Liver (tissue), 9 donors: ENCODE data around the gene SMG6. TPM values are rescaled to one million over a fixed set of nuclear protein-coding genes. Genes with fewer than 3 reads are reported as not detected.

ENCODE experiments used
- DNase-seq: peaks from one replicate; pipeline ENCODE4 v3.0.0-alpha.2; 2017; ENCODE audit warnings: low spot score
- H3K27ac ChIP-seq, 2 donors: one replicate each; pipeline ENCODE4 v1.7.0; 2013; ENCODE audit warnings: inconsistent platforms in 2 of 2, low read length in 2 of 2, control low read depth in 1 of 2, low read depth in 1 of 2, mild to moderate bottlenecking in 1 of 2
- H3K27me3 ChIP-seq, 4 donors: one replicate each; pipeline versions ENCODE4 v1.6.1 to v1.7.0; 2013; ENCODE audit warnings: low read length in 3 of 4, inconsistent platforms in 1 of 4, mild to moderate bottlenecking in 1 of 4, moderate library complexity in 1 of 4; ENCODE audit not compliant: control insufficient read depth in 4 of 4, insufficient read depth in 4 of 4
- H3K36me3 ChIP-seq, 4 donors: one replicate each; pipeline versions ENCODE4 v1.6.1 to v1.7.0; 2013; ENCODE audit warnings: low read length in 3 of 4, mild to moderate bottlenecking in 3 of 4, low read depth in 1 of 4, moderate library complexity in 1 of 4; ENCODE audit not compliant: control insufficient read depth in 4 of 4, insufficient read depth in 3 of 4
- H3K4me1 ChIP-seq, 4 donors: one replicate each; pipeline versions ENCODE4 v1.6.1 to v1.7.0; 2013; ENCODE audit warnings: low read length in 3 of 4, mild to moderate bottlenecking in 3 of 4, moderate library complexity in 1 of 4; ENCODE audit not compliant: control insufficient read depth in 4 of 4, insufficient read depth in 4 of 4
- H3K4me3 ChIP-seq, 3 donors: one replicate each; pipeline versions ENCODE4 v1.6.1 to v1.7.0; 2013; ENCODE audit warnings: low read length in 3 of 3, control low read depth in 1 of 3, low read depth in 1 of 3, mild to moderate bottlenecking in 1 of 3
- H3K9ac ChIP-seq, 2 donors: one replicate each; pipeline ENCODE4 v1.7.0; 2013; ENCODE audit warnings: low read length in 2 of 2, mild to moderate bottlenecking in 2 of 2, moderate library complexity in 2 of 2, control low read depth in 1 of 2, low read depth in 1 of 2
- H3K9me3 ChIP-seq, 4 donors: one replicate each; pipeline versions ENCODE4 v1.6.1 to v1.7.0; 2013; ENCODE audit warnings: low read length in 3 of 4; ENCODE audit not compliant: control insufficient read depth in 4 of 4
- EGR1 ChIP-seq, 2 donors: IDR thresholded peaks; 2 replicates each; pipeline ENCODE4 v1.6.1; 2016 to 2018; ENCODE audit warnings: antibody characterized with exemption in 2 of 2, low read depth in 2 of 2
- FOXA1 ChIP-seq: IDR thresholded peaks from 2 replicates; pipeline ENCODE4 v1.6.1; 2016; ENCODE audit warnings: antibody characterized with exemption
- FOXA2 ChIP-seq: IDR thresholded peaks from 2 replicates; pipeline ENCODE4 v1.6.1; 2016; ENCODE audit warnings: antibody characterized with exemption
- HNF4A ChIP-seq, 2 donors: conservative IDR thresholded peaks; 2 replicates each; pipeline ENCODE4 v1.6.1; 2016; ENCODE audit warnings: antibody characterized with exemption in 2 of 2, mild to moderate bottlenecking in 2 of 2
- HNF4G ChIP-seq: IDR thresholded peaks from 2 replicates; pipeline ENCODE4 v1.6.1; 2016; ENCODE audit warnings: antibody characterized with exemption
- JUND ChIP-seq, 2 donors: IDR thresholded peaks; 2 replicates each; pipeline ENCODE4 v1.6.1; 2016; ENCODE audit warnings: antibody characterized with exemption in 2 of 2
- NR2F2 ChIP-seq: IDR thresholded peaks from 2 replicates; pipeline ENCODE4 v1.6.1; 2016; ENCODE audit warnings: antibody characterized with exemption
- RAD21 ChIP-seq, 2 donors: IDR thresholded peaks; 2 replicates each; pipeline ENCODE4 v1.6.1; 2016; ENCODE audit warnings: antibody characterized with exemption in 2 of 2, mild to moderate bottlenecking in 2 of 2
- RXRA ChIP-seq, 2 donors: IDR thresholded peaks; 2 replicates each; pipeline ENCODE4 v1.6.1; 2017 to 2018; ENCODE audit warnings: antibody characterized with exemption in 2 of 2, mild to moderate bottlenecking in 1 of 2
- SP1 ChIP-seq: IDR thresholded peaks from 2 replicates; pipeline ENCODE4 v1.6.1; 2018; ENCODE audit warnings: antibody characterized with exemption, mild to moderate bottlenecking
- TAF1 ChIP-seq: conservative IDR thresholded peaks from 2 replicates; pipeline ENCODE4 v1.6.1; 2016; ENCODE audit warnings: antibody characterized with exemption, mild to moderate bottlenecking
- YY1 ChIP-seq: IDR thresholded peaks from 2 replicates; pipeline ENCODE4 v1.6.1; 2016; ENCODE audit warnings: antibody characterized with exemption, mild to moderate bottlenecking
- WGBS: extraction: QIAGEN DNeasy Blood & Tissue Kit; methylation state at CpG from one replicate; pipeline ENCODE4 v1.1.7; 2013; 5-methylcytosine and 5-hydroxymethylcytosine counted together
- polyA plus RNA-seq, 2 donors: library from polyadenylated mRNA; stranded (reverse) in 1 of 2; unstranded in 1 of 2; fragments of 200-250 nt in 1 of 2; fragments of >200 nt in 1 of 2; fragmentation: Nextera tagmentation in 1 of 2; extraction: Ambion mirVana in 1 of 2; gene quantifications; one replicate each; pipeline versions ENCODE4 v1.2.1 to v1.2.3, GENCODE V29; 2013 to 2015
- total RNA-seq, 2 donors: library from RNA; depleted of rRNA; stranded (reverse); fragments of >200 nt; gene quantifications; one replicate each; pipeline ENCODE4 v1.2.3, GENCODE V29; 2014
- TF ChIP-seq, protein P1 (sequence below): IDR thresholded peaks from 2 replicates; pipeline ENCODE4 v1.6.1; 2016; ENCODE audit warnings: antibody characterized with exemption, mild to moderate bottlenecking
- TF ChIP-seq, protein P2 (sequence below): fragments of 150-350 bp; IDR thresholded peaks from 2 replicates; pipeline ENCODE4 v1.5.1; 2017; ENCODE audit warnings: improper control_type of control experiment, low read depth, low read length; ENCODE audit not compliant: missing input control
- TF ChIP-seq, protein P3 (sequence below): IDR thresholded peaks from 2 replicates; pipeline ENCODE4 v1.6.1; 2016; ENCODE audit warnings: antibody characterized with exemption
- donor health status: healthy.
- donor health status: healthy.
- donor health status: healthy.
- donor health status: healthy.
- donor health status: healthy.

The SMG6 gene
- total and polyA plus RNA-seq, 4 donors: 4.9 to 12.0 (median 8.2) TPM

DNA sequence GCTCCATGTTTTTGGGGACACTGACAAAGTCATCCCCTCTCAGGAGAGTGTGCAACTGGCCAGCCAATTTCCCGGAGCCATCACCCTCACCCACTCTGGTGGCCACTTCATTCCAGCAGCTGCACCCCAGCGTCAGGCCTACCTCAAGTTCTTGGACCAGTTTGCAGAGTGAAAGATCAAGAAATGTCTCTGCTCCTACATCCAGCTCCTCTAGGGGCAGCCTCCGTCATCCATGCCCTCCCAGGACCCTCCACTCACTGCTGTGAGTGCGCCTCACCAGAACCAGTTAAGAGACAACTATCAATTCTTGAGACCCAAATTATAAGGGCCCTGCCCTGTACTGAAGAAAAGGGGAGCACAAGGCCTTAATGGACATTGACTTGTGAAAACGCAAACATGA, 260.7 kb downstream of the SMG6 start (continued):
- TF ChIP-seq, protein P1, sequence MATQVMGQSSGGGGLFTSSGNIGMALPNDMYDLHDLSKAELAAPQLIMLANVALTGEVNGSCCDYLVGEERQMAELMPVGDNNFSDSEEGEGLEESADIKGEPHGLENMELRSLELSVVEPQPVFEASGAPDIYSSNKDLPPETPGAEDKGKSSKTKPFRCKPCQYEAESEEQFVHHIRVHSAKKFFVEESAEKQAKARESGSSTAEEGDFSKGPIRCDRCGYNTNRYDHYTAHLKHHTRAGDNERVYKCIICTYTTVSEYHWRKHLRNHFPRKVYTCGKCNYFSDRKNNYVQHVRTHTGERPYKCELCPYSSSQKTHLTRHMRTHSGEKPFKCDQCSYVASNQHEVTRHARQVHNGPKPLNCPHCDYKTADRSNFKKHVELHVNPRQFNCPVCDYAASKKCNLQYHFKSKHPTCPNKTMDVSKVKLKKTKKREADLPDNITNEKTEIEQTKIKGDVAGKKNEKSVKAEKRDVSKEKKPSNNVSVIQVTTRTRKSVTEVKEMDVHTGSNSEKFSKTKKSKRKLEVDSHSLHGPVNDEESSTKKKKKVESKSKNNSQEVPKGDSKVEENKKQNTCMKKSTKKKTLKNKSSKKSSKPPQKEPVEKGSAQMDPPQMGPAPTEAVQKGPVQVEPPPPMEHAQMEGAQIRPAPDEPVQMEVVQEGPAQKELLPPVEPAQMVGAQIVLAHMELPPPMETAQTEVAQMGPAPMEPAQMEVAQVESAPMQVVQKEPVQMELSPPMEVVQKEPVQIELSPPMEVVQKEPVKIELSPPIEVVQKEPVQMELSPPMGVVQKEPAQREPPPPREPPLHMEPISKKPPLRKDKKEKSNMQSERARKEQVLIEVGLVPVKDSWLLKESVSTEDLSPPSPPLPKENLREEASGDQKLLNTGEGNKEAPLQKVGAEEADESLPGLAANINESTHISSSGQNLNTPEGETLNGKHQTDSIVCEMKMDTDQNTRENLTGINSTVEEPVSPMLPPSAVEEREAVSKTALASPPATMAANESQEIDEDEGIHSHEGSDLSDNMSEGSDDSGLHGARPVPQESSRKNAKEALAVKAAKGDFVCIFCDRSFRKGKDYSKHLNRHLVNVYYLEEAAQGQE: no peak
- TF ChIP-seq FOXA2 (no peak), RAD21 (IDR thresholded peaks at IDR 0.05) (no peak)

DNA sequence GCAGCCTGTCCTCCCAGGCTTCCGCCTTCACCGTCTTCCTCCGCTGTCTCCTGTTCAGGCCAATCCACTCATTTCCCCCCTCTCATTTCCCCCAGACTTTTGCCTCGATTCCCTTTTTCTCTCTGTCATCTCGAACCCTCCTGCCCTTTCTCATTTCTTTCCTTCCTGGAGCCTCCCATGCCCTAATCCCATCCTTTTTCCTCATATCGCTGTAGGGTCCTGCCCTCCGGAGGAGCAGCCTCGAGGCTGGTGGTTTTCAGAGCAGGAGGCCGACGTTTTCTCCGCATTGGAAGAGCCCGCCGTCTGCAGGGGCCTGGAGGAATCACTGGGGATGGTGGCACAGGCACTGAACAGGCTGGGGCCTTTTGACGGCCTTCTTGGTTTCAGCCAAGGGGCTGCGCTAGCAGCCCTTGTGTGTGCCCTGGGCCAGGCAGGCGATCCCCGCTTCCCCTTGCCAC, 261.2 kb downstream of the SMG6 start:
- Histone ChIP-seq H3K9ac (peak overlapping the region; percentile 42 to 73), H3K27me3 (no peaks in the 10 kb centered on the region), H3K27ac (peak overlapping the region; percentile 78 to 81), H3K36me3 (peaks cover 0 to 16% (median 8%) of the 10 kb centered on the region in 4 donors), H3K4me1 (peaks cover 5 to 19% (median 12%) of the 10 kb centered on the region in 4 donors), H3K4me3 (peak overlapping the region; percentile 61 to 92 (median 78)), H3K9me3 (no peaks in the 10 kb centered on the region)
- no peak for DNase-seq
- TF ChIP-seq, protein P2, sequence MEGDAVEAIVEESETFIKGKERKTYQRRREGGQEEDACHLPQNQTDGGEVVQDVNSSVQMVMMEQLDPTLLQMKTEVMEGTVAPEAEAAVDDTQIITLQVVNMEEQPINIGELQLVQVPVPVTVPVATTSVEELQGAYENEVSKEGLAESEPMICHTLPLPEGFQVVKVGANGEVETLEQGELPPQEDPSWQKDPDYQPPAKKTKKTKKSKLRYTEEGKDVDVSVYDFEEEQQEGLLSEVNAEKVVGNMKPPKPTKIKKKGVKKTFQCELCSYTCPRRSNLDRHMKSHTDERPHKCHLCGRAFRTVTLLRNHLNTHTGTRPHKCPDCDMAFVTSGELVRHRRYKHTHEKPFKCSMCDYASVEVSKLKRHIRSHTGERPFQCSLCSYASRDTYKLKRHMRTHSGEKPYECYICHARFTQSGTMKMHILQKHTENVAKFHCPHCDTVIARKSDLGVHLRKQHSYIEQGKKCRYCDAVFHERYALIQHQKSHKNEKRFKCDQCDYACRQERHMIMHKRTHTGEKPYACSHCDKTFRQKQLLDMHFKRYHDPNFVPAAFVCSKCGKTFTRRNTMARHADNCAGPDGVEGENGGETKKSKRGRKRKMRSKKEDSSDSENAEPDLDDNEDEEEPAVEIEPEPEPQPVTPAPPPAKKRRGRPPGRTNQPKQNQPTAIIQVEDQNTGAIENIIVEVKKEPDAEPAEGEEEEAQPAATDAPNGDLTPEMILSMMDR: peak; percentile 1
- TF ChIP-seq HNF4G: no peak
- TF ChIP-seq, protein P3, sequence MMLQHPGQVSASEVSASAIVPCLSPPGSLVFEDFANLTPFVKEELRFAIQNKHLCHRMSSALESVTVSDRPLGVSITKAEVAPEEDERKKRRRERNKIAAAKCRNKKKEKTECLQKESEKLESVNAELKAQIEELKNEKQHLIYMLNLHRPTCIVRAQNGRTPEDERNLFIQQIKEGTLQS: no peak
- TF ChIP-seq NR2F2: no peak
- WGBS: 26% methylated on average over 17 of the region's 17 CpGs

DNA sequence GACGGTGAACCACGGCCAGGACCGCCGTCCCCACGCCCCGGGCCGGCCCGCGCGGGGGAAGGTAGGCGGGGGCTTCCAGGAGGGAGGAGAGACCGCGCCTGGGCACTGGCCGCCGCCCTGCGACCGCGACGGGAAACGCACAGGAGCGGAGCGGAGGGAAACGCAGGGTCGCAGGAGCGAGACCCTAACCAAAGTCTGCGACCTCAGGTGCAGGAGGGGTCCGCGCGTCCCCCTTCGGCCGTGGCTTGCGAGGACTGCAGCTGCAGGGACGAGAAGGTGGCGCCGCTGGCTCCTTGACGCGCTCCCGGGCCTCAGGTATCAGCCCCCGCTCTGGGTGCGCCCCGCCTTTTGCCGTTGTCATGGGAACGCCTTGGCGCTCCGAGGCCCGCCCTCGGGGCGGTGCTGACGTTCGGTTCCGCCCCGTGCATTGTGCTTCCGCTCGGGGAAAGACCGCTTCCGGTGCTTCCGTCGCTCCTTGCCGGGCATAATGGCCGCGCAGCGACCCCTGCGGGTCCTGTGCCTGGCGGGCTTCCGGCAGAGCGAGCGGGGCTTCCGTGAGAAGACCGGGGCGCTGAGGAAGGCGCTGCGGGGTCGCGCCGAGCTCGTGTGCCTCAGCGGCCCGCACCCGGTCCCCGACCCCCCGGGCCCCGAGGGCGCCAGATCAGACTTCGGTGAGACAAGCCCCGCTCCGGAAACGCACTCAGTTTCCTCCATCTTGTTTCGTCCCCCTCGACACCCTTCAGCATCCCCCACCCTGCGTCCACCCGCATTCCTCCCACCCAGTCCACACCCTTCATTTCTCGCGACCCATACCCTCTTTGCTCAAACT, 261.8 kb downstream of the SMG6 start, which contains the start of gene OVCA2:
Gene OVCA2 (plus strand): TSS at position 462 of the 829 bp plus-strand sequence. CDS start 26 bp downstream, at position 488.
- Histone ChIP-seq H3K4me1 (peaks cover 5 to 19% (median 12%) of the 10 kb centered on the region in 4 donors), H3K4me3 (peak within 1 kb of the TSS; percentile 61 to 92 (median 78)), H3K9me3 (no peaks in the 10 kb centered on the region), H3K27ac (peak within 1 kb of the TSS; percentile 78 to 81), H3K9ac (peak within 1 kb of the TSS; percentile 42 to 73), H3K36me3 (peaks cover 0 to 22% (median 12%) of the 10 kb centered on the region in 4 donors), H3K27me3 (no peaks in the 10 kb centered on the region)
- DNase-seq: peak; percentile 97
- under 1% methylated on average over 93 of the region's 93 CpGs for WGBS
- TF ChIP-seq EGR1 (IDR thresholded peaks at IDR 0.05; ENCODE audit: low read depth in 2 of 2): no peak
- no peak for TF ChIP-seq FOXA1
- peak; percentile 49 for TF ChIP-seq SP1
- TF ChIP-seq RAD21 (IDR thresholded peaks at IDR 0.05): peak; percentile 46 to 56
- no peak for TF ChIP-seq TAF1
- TF ChIP-seq YY1: peak; percentile 96
- TF ChIP-seq HNF4G: no peak
- TF ChIP-seq JUND (IDR thresholded peaks at IDR 0.05): no peak
- TF ChIP-seq FOXA2: no peak
- no peak for TF ChIP-seq RXRA (IDR thresholded peaks at IDR 0.05)
- TF ChIP-seq, protein P2: peak; percentile 38
- TF ChIP-seq, protein P1: no peak
- TF ChIP-seq HNF4A (conservative IDR thresholded peaks at IDR 0.05): no peak
- TF ChIP-seq, protein P3: no peak
